NCI-H1417 treated with DMSO at 0.1 percent for 48 hours (cell line): ENCODE data around the gene TSPO2.
"Not testable (repeated sequence)": the region's sequence is repeated elsewhere in the genome, so short reads cannot be mapped to it uniquely, and the experiment has no call there.

Experiments used
- DNase-seq: peaks from one replicate; lab custom pipeline; 2025; lab: John Stamatoyannopoulos, UW

The TSPO2 gene

GRCh38 chr6:41042226-41043055, at the start of gene TSPO2:
Gene TSPO2 (plus strand): TSS chr6:41042467. CDS start chr6:41042986, 519 bp downstream.
- DNase-seq: no peak

- DNase-seq: no peak
Measured at GRCh38 chr6:40992746-40993145, 49.5 kb upstream of the TSPO2 start.

- DNase-seq: no peak
Measured at GRCh38 chr6:40996591-40997233, 45.6 kb upstream of the TSPO2 start.

GRCh38 chr6:40997234-40997957, 44.9 kb upstream of the TSPO2 start:
- DNase-seq: no peak

- no peak for DNase-seq
Measured at GRCh38 chr6:40998661-40999060, 43.6 kb upstream of the TSPO2 start.

- no peak for DNase-seq
Measured at GRCh38 chr6:40999569-40999968, 42.7 kb upstream of the TSPO2 start.

GRCh38 chr6:41000248-41000647, 42.0 kb upstream of the TSPO2 start:
- no peak for DNase-seq

- DNase-seq: no peak
Measured at GRCh38 chr6:41002168-41002567, 40.1 kb upstream of the TSPO2 start.

GRCh38 chr6:41006217-41006616, 36.0 kb upstream of the TSPO2 start:
- DNase-seq: not testable (repeated sequence)

- not testable (repeated sequence) for DNase-seq
Measured at GRCh38 chr6:41006980-41007379, 35.3 kb upstream of the TSPO2 start.

GRCh38 chr6:41008011-41008410, 34.3 kb upstream of the TSPO2 start:
- no peak for DNase-seq

GRCh38 chr6:41009669-41010068, 32.6 kb upstream of the TSPO2 start:
- no peak for DNase-seq

- no peak for DNase-seq
Measured at GRCh38 chr6:41011673-41012072, 30.6 kb upstream of the TSPO2 start.

GRCh38 chr6:41013466-41014153, 28.7 kb upstream of the TSPO2 start:
- DNase-seq: no peak

GRCh38 chr6:41014780-41015179, 27.5 kb upstream of the TSPO2 start:
- DNase-seq: no peak

- DNase-seq: not testable (repeated sequence)
Measured at GRCh38 chr6:41015860-41016259, 26.4 kb upstream of the TSPO2 start.

- no peak for DNase-seq
Measured at GRCh38 chr6:41017663-41018062, 24.6 kb upstream of the TSPO2 start.

GRCh38 chr6:41021832-41022231, 20.4 kb upstream of the TSPO2 start:
- no peak for DNase-seq

- no peak for DNase-seq
Measured at GRCh38 chr6:41022294-41022693, 20.0 kb upstream of the TSPO2 start.

GRCh38 chr6:41023114-41023513, 19.2 kb upstream of the TSPO2 start:
- no peak for DNase-seq

GRCh38 chr6:41025966-41026530, 16.2 kb upstream of the TSPO2 start:
- DNase-seq: no peak

- no peak for DNase-seq
Measured at GRCh38 chr6:41027241-41027640, 15.0 kb upstream of the TSPO2 start.
